Activated T-cell treated with anti-CD3 and anti-CD28 coated beads, Interleukin-2, amount 50 U/mL, for 48 hours (primary cell): ENCODE data around the gene GNG3.
A peak's percentile ranks its signal among the peaks of the same experiment; 100 is the strongest.
"Not testable (repeated sequence)": the region's sequence is repeated elsewhere in the genome, so short reads cannot be mapped to it uniquely, and the experiment has no call there.

ENCODE experiments used
- DNase-seq, 2 experiments: peaks; one replicate each; pipeline ENCODE4 v3.0.0-alpha.2; 2020

The GNG3 gene

DNA sequence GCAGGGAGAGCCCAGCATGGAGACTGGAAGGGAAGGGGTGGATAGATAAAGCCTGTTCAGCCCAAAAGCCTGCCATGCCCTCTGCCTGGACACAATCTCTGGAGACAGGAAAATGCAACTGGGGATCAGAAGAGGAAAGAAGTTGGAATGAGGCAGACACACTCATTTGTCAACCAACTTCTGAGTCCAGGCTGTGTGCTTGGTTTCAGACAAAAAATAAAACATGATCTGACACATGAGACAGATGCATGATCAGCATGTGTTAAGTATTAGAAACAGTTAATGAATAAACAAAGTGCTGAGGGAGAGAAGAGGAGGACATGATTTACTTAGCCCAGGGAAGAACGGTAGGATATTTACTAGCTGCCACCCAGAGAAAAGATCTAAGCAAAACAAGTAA, 19.0 kb upstream of the GNG3 start:
- no peak for DNase-seq

DNA sequence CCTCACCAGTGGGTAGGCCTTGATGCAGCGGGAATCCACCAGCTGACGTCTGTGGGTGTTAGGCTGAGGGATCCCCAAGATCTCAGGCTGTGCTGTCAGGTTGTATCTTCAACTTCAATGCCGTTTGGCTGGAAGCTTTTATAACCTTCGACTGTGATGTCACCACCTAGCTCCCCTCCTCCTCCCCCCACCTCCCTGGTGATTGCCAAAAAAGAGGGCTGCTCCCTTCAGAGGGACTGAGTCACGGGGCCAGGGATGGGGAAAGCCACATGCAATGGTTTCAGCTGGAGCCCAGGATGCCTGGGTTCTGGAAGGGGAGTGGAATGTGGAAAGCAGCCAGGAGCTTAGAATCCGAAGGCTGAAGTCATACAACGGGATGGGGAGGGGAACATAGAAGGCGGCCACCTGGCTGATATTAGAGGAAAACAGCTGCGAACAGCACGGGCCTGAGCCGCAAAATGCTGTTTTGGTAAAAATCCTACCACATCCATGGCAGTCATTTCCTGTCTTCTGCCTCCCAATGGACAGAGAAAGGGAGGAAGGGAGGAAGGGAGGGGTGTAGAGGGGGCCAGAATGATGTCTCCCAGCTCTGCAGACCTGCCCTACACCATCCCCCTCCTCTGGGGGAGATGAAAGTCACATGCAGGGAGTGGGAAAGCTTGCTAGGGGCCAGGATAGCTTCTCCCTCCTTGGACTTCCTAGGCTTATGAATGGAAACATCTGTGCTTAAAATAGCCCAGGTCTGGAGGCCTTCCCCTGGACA, 17.9 kb upstream of the GNG3 start, which contains the start of gene LRRN4CL:
LRRN4CL (minus strand) TSS at position 110 of the 763 bp plus-strand sequence. CDS start 1,022 bp downstream, outside the sequence.
- no peak for DNase-seq

DNA sequence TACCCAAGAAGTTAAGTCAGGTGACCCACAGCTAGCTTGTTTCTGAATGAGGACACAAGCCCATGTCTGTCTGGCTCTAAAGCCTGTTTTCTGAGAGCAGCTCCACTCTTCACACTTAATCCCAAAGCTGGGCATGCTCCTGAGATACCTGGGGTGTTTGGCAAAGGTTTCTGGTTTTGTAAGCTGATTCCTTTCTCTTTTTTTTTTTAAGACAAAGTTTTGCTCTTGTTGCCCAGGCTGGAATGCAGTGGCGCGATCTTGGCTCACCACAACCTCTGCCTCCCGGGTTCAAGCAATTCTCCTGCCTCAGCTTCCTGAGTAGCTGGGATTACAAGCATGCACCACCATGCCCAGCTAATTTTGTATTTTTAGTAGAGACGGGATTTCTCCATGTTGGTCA, 13.9 kb upstream of the GNG3 start:
- DNase-seq, result not testable (repeated sequence)

DNA sequence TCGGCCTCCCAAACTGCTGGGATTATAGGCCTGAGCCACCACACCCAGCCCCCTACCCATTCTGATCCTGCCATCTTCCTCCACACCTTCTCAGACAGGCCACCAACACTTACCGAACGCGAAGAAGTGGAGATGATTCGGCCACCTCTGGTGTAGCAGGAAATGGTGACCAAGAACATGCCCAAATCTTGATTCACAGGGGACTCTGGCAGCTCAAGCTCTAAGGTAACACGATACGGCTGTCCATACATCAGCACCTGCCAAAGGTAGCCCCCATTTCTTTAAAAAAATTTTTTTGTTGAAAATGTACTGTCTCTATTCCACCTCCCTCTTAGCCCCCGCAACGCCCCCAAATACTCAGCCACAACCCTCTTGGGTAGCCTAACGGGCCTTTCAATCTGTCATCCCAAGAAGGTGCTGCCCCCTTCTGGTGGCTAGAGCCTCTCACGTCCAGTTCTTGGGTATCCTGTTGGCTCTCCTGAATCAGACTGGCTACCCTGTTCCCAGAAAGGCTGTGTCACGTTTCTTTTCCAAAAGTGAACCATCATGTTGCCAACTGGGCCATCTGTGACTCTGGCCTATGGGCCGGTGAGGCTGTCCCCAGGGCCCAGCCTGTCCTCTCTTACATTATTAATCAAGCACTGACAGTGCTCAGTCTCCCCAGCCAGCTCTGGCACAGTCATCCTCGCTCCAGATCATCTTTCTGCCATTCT, 12.9 kb upstream of the GNG3 start:
- peak; percentile 81 to 83 for DNase-seq

DNA sequence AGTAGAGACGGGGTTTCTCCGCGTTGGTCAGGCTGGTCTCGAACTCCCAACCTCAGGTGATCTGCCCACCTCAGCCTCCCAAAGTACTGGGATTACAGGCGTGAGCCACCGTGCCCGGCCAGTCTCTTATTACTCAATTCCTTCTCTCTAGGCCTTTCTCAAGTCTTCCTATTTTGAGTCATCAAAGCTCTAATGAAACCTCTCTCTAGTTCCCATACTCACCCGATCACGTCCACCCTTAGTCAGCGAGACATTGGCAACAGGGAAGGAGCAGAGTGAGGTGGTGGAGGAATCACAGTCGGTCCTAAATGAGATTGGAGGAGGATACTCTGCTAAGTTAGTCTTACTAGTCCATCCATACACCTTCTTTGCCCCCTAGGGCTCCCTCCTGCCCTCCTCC, 5.2 kb upstream of the GNG3 start:
- no peak for DNase-seq

DNA sequence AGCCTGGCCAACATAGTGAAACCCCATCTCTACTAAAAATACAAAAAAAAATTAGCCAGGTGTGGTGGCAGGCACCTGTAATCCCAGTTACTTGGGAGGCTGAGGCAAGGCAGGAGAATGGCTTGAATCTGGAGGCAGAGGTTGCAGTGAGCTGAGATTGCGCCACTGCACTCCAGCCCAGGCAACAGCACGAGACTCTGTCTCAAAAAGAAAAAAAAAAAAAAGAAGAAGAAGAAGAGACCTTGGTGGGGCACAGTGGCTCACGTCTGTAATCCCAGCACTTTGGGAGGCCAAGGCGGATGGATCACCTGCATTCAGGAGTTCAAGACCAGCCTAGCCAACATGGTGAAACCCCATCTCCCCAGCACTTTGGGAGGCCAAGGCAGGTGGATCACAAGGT, 3.6 kb upstream of the GNG3 start:
- DNase-seq, result not testable (repeated sequence)

DNA sequence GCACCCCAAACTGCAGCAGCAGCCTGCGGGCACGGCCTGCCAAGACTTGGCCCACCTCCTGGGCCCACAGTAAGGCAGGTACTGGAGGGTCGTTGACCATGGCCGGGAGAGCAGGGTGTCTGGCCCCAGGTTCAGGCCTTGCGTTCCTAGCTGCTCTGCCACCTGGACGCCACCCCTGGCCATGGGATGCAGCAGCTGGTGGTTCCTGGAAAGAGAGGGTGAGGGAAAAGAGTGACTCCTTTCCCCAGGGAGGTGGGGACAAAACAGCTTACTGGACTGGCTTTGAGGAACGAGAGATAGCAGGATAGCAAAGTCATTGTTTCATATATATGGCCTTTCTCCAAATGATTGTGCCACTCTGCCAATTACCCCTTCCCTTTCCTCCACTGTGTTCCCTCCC, 2.1 kb upstream of the GNG3 start:
- DNase-seq, result no peak

DNA sequence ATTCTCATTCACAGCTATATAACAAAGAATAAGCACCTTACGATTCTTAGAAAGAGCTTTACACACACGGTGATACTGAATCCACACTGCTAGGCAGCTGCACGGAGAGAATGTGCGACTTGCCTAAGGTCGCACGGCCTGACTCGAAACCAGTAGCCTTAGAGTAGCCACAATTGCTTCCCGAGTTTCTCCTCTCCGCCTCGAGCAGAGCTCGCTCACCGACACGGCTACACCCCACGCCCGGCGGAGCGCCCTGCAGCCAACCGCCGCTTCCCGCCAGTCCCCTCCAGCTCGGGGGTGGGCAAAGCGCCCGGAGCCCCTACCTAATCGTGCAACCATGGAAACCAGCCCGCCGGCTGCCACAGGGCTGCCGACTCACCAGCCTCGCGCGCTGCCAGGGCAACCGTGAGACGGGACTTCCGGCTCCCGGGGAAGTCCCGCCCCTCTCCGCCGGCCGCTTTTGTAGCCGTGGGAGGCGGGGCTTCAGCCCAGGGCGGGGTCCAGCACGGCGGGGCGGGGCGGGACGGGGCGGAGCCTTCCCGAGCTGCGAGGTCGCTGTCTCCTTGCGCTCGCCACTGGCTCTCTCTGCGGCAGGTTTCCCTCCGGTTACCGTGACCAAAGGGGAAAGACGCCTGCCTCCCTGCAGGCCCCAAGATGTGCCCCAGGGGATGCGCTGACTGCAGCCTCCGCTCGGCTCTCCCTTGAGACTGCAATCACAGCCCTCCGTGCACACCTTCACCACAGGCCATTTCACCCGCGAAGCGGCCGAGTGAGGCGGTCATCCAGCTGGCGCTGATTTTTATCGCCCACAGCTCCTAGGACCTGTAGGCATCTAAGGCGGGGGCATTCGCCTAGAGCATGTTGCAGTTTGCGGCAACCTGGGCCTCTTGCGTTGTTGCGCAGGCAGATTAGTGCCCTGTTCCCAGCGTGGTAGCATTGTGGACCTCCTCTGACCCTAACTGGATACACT, 1.3 kb upstream of the GNG3 start:
- peak; percentile 93 to 95 for DNase-seq

DNA sequence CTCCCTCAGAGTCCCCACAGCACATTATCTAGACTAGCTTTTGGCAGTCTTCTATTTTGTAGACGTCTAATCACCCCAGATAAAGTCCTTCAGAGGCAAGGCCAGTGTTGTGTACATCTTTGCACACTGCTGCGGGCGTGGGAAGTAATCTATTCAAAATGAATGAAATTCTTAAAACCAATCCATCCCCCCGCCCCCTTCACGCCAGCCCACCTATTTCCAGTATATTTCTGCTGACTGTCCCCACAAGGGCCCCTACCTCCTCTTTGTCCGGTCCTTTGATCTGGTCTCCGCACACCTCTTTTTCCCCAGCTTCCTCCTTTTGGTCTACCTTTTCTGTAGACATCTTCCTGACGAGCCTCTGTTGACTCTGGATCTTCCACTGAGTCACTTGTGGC, 627 bp upstream of the GNG3 start:
- DNase-seq, result no peak

DNA sequence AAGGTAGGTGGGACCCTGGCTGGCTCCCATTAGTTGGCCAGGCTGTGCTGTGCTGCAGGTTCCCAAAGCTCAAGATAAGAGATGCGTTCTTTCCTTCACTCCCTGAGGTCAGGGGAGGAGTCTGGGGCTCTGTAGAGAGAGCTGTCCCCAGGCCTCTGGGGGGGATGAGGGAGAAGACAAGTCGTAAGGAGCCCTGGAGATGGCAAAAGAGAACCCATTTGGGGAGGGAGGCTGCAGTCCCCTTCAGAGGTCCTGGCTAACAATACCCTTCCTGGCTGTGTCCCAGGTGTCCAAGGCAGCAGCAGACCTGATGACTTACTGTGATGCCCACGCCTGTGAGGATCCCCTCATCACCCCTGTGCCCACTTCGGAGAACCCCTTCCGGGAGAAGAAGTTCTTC, 916 bp downstream of the GNG3 start:
- DNase-seq, result peak in 1 of 2 experiments; percentile 36

DNA sequence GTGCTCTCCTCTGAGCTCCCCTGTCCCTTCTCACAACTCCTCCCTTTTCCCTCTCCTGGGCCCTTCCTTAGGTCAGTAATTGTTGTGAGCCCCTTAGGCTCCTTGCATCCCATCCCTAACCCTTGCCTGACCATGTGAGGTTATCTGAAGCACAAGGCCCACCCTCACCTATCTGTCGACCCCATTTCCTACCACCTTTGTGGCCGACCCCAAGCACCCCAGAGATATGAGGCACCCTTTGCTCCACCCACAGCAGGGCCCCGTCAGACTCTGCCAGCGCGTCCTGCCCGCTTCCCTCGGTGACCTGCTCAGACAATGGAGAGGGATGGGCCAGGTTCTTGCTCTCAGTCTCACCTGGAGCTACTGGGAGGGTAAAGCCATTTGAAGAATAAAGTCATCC, 1.3 kb downstream of the GNG3 start:
- DNase-seq, result peak; percentile 68 to 69

DNA sequence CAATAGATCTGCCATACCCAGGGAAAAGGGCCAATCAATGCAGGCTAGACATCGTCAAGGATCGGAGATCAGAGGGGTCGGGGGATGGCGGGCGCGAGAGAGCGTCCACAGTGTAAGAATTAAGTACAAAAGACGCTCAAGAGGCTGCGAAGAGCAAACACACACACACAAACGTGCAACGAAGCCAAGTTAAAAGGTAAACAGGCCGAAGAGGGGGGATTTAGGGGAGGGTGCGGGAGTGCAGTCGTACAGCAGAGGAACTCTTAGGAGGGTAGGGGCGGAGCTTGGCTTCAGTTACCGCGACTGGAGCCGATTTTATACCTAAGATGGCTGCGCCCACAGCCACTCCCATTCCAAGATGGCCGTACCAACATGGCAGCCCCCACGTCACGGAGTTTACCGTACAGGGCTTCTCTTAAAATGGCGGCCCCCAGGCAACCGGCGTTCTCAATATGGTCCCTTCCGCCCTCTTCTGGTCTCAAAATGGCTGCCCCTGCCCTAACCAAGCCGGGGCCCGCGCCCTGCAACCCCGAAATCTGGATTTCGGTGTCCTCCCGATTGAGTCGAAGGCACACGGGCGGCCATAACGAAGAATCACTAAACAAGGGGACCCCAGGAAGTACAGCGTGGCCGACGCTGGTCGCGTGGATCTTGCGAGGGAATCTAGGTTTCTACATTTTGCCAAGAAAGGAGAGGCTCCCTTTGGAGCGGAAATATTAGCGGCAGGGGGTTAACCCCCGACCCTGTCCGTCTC, 1.9 kb downstream of the GNG3 start:
- DNase-seq, result peak; percentile 95 to 96

DNA sequence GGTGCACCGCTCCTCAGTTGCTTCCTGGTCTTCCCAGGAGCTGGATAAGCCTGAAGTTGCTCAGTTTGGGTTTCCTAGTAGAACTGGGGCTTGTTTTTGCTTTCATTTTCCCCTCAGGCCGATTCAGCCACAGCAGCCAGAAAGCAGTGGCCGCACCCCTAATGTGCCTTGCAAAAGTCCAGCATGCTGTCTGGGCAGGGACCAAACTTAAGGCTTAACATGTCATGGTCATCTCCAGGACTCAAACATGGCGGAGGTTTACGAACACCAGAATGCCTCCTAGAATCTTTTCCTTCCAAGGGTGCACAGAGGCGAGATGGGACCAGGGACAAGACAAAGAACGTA, 2.5 kb downstream of the GNG3 start:
- DNase-seq, result peak in 1 of 2 experiments; percentile 62

DNA sequence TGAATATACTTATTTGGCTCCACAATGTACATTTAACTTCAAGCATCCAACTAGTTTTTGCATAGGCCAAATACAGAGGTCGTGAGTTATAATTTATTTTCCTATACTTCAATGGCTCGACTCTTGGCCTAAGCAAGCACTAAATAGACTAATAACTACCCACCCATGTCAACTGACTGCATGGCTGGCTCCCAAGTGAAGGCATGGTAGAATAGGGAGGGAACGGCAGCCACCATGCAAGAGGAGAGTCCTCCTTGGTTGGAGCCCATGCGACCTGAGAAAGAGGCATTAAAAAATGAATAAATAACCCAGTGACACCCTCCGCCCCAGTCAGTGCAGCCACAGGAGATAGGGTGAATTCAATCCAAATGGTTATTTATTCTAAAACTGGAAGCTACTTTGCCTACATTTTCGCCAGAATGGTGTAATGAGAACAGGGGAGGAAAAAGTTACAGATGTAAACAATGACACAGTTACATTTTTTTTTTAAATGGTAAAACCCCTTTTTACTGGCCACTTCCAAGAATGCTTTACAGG, 4.9 kb downstream of the GNG3 start:
- DNase-seq, result no peak

DNA sequence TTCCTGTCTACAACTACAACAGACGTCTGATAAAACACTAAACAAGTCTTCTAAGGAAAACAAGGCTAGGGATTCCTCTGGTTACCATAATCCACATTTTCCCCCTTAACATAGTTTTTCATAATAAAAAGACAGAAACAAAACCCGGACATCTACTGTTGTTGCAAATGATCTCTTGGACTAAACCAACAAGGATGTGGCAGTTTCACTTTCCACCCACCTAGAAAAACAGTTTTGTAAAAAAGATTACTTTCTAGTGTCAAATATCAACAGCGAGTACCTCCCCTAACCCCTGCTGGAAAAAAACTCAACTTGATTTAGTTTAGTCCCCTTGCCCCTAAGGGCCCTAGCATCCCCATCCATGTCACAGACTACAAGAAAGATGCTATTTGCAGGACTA, 5.4 kb downstream of the GNG3 start:
- no peak for DNase-seq

DNA sequence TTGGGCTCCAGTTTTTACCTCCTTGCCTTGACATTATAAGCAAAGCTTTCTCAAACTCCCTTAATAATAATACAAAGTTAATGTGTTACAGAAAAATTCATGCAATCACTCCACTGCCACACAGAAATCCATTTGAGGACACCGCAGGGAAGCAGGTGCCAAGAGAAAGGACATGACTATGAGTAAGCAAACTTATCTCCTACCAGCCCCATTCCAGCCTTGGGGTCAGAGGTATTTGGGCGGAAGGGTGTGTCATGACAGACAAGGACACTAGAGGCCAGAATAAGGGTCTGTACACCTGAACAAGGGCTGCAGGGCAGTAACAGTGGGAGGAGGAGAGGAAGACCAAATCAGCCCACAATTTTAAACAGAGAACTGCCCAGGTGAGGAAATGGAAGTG, 5.9 kb downstream of the GNG3 start:
- DNase-seq, result no peak

DNA sequence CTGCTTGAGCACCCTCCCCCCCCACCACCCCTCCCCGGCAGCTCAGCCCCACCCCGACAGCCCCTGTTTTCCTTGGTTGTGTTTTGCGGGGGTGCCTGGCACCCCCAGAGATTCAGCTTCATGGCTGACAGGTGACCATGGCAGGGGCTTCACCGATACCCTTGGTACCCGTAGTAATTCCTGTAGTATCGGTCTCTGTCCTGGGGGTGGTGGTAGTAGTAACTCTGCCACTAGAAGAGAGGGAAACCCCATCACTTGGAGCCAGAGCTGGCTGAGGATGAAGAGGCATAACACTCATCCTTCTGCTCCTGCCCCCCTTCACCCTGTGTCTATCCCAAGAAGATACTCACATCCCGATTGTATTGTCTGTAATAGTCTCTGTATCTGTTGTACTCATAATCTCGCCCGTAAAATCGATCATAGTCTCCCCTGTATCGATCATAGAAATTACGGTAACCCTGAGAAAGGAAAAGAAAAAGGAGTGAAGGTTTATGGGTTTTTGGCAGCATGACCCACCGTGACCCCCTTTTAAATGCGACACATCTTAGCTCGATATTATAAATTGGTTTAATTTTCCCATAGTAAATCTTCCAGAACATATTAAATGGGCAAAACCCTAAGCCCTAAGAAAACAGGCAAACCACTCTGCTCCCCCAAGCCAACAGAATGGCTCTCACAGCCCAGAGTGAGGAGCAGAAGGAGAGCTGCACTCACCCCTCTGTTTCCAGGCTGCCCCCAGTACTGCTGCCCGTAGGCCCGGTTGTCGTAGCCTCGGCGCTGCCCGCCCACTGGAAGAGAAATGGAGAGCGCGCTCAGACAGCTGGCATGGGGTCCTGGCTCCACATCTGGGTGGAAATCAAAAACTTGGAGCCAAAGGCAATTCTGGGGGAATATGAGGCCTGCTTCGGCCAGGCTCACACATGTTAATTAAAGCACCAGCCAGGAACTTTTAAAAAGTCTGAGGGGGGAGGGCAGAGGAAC, 8.0 kb downstream of the GNG3 start:
- no peak for DNase-seq

DNA sequence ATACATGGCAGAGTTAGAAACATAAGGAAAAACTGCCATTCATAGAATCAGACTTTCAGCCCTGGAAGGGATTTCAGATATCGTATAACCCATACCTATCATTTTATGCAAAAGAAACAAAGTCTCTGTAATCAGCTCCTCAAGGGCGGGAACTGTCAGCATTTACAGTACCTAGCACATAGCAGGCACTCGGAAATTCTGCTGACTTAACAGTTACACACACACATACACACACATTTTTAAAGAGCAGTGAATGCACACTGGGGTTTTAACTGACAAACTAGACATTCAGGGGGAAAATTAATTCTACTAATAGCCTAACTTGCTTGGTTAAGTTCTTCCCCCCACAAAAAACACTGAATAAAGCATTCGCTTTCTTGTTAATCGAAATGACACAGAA, 8.7 kb downstream of the GNG3 start:
- no peak for DNase-seq

DNA sequence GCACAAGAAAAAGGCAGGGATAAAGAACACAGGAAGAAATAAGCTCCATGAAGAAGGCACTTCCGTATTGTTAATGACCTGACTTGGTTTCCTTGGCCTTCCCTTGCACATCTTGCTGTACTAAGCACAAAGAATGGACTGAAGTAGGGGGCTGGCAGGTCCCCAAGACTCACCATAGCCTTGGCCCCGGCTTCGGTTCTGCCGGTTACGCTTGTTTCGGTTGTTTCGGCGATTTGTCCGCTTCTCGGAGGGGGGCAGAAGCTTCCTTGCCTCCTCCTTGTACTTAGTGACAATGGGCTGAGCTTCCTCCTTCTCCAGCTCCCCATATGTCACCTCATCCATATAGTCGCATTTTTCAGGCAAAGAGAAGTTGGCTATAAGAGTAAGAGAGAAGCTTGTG, 9.3 kb downstream of the GNG3 start:
- DNase-seq, result no peak

DNA sequence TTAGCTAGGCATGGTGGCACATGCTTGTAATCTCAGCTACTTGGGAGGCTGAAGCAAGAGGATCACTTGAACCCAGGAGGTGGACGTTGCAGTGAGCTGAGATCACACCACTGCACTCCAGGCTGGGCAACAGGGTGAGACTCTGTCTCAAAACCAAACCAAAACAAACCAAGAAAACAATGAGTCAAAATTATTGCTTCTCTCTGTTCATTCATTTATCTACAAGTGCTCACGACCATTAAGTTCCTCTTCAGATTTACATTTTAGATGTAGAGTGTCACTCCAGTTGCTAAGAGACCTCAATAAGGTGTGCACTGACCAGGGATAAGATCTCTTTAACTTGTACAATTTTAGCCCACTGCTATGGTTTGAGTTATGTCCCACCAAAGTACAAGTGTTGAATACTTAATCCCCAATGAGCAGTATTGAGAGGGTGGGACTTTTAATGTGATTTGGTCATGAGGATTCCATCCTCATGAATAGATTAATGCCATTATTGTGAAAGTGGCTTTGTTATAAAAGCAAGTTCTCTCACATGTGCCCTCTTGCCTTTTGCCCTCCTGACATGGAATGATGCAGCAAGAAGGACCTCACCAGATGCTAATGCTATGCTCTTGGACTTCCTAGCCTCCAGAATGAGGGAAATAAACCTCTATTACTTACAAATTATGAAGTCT, 12.0 kb downstream of the GNG3 start:
- DNase-seq, result no peak
